ENCODE measurements around the gene APOBEC3H.
"Not testable (repeated sequence)": the region's sequence is repeated elsewhere in the genome, so short reads cannot be mapped to it uniquely, and the experiment has no call there.

Gene APOBEC3H

GRCh38 chr22:39097098-39098020 is at the start of gene APOBEC3H:
APOBEC3H (plus strand) TSS chr22:39097244; CDS start chr22:39100279, 3,035 bp downstream.
- H3K4me3 ChIP-seq (ENCODE audit: low read depth, low read length) = no peak within 1 kb of the TSS
- peak; percentile 43 for DNase-seq (ENCODE audit: low read depth)
- TF ChIP-seq CTCF (IDR thresholded peaks at IDR 0.05; ENCODE audit: low read depth, low read length) = no peak
- TF ChIP-seq MAX (IDR thresholded peaks at IDR 0.05; ENCODE audit: low read depth, low read length) = no peak
- TF ChIP-seq POLR2A (IDR thresholded peaks at IDR 0.05; ENCODE audit: extremely low read depth, insufficient read length) = no peak
- no peak for TF ChIP-seq MYC (IDR thresholded peaks at IDR 0.05; ENCODE audit: low read depth, low read length)

- not testable (repeated sequence) for DNase-seq (ENCODE audit: low read depth); H3K4me3 ChIP-seq (ENCODE audit: low read depth, low read length)
These were observed 47.6 kb upstream of the APOBEC3H start for GRCh38 chr22:39049486-39049885.

GRCh38 chr22:39051844-39052495 is 45.1 kb upstream of the APOBEC3H start:
- not testable (repeated sequence) for H3K4me3 ChIP-seq (ENCODE audit: low read depth, low read length); DNase-seq (ENCODE audit: low read depth)

GRCh38 chr22:39055658-39056057 is 41.4 kb upstream of the APOBEC3H start:
- no peak overlapping the region for H3K4me3 ChIP-seq (ENCODE audit: low read depth, low read length)
- TF ChIP-seq MAX (IDR thresholded peaks at IDR 0.05; ENCODE audit: low read depth, low read length) (no peak), CTCF (IDR thresholded peaks at IDR 0.05; ENCODE audit: low read depth, low read length) (no peak), POLR2A (IDR thresholded peaks at IDR 0.05; ENCODE audit: extremely low read depth, insufficient read length) (no peak), MYC (IDR thresholded peaks at IDR 0.05; ENCODE audit: low read depth, low read length) (no peak)
- no peak for DNase-seq (ENCODE audit: low read depth)

GRCh38 chr22:39061290-39061689 is 35.8 kb upstream of the APOBEC3H start:
- not testable (repeated sequence) for H3K4me3 ChIP-seq (ENCODE audit: low read depth, low read length); DNase-seq (ENCODE audit: low read depth)

- DNase-seq (ENCODE audit: low read depth); H3K4me3 ChIP-seq (ENCODE audit: low read depth, low read length): not testable (repeated sequence)
These were observed 35.1 kb upstream of the APOBEC3H start for GRCh38 chr22:39061951-39062350.

- H3K4me3 ChIP-seq (ENCODE audit: low read depth, low read length); DNase-seq (ENCODE audit: low read depth): not testable (repeated sequence)
These were observed 33.1 kb upstream of the APOBEC3H start for GRCh38 chr22:39063904-39064303.

- DNase-seq (ENCODE audit: low read depth); H3K4me3 ChIP-seq (ENCODE audit: low read depth, low read length): not testable (repeated sequence)
These were observed 30.4 kb upstream of the APOBEC3H start for GRCh38 chr22:39066442-39067276.

GRCh38 chr22:39068033-39068785 is 28.8 kb upstream of the APOBEC3H start:
- no peak overlapping the region for H3K4me3 ChIP-seq (ENCODE audit: low read depth, low read length)
- no peak for DNase-seq (ENCODE audit: low read depth)
- TF ChIP-seq MYC (IDR thresholded peaks at IDR 0.05; ENCODE audit: low read depth, low read length) = no peak
